C4-2B (cell line): ENCODE results near the gene KCND1.

Experiments used
- H3K27ac ChIP-seq: fragments of 450-650 bp; 2 replicates; pipeline ENCODE4 v1.5.1; 2017
- ZFX ChIP-seq: fragments of 450-650 bp; IDR thresholded peaks from 2 replicates; pipeline ENCODE4 v1.6.1; 2017
- TF ChIP-seq, protein P1 (sequence below): fragments of 450-650 bp; conservative IDR thresholded peaks from 2 replicates; pipeline ENCODE4 v1.5.1; 2017; ENCODE audit warnings: mild to moderate bottlenecking

Gene KCND1

DNA sequence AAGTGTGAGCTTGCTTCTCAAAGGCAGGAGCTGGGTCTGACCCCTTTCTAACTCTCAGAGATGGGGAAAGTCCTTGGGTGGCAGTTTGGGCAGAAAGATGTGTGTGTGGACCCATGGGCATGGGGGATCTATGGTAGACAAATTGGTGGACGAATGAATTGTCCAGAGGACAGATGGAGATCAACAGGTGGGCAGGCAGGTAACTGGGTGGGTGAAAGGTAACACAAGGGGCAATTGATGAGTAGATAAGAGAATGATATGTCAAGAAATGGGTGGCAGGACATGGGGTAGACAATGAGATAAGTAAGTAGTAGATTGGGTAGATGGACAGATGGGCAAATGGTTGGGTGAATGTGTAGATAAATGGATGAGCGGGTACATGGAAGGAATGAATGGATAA lies 2.9 kb upstream of the KCND1 start:
- TF ChIP-seq, protein P1, sequence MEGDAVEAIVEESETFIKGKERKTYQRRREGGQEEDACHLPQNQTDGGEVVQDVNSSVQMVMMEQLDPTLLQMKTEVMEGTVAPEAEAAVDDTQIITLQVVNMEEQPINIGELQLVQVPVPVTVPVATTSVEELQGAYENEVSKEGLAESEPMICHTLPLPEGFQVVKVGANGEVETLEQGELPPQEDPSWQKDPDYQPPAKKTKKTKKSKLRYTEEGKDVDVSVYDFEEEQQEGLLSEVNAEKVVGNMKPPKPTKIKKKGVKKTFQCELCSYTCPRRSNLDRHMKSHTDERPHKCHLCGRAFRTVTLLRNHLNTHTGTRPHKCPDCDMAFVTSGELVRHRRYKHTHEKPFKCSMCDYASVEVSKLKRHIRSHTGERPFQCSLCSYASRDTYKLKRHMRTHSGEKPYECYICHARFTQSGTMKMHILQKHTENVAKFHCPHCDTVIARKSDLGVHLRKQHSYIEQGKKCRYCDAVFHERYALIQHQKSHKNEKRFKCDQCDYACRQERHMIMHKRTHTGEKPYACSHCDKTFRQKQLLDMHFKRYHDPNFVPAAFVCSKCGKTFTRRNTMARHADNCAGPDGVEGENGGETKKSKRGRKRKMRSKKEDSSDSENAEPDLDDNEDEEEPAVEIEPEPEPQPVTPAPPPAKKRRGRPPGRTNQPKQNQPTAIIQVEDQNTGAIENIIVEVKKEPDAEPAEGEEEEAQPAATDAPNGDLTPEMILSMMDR: no peak
- TF ChIP-seq ZFX: no peak
- H3K27ac ChIP-seq: no peak overlapping the region

DNA sequence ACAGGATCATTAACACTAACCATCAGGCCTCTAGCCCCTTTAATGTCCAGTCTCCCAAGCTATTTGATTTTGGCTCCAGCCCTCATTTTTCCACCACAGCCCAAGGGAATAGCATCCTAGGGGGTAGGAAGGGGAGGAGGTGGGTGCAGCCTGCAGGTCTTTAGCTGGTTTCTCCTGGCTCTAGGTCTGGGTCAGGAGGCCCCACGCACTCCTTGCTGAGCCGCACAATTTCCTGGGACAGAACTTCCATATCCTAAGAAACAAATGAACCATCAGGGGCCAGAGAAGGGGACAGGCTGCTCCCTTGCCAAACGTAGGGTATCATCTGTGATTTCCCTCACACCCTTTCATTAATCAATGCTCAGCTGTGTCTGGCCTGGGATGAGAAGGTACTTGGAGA lies 2.4 kb upstream of the KCND1 start:
- no peak overlapping the region for H3K27ac ChIP-seq
- TF ChIP-seq, protein P1: no peak
- no peak for TF ChIP-seq ZFX

DNA sequence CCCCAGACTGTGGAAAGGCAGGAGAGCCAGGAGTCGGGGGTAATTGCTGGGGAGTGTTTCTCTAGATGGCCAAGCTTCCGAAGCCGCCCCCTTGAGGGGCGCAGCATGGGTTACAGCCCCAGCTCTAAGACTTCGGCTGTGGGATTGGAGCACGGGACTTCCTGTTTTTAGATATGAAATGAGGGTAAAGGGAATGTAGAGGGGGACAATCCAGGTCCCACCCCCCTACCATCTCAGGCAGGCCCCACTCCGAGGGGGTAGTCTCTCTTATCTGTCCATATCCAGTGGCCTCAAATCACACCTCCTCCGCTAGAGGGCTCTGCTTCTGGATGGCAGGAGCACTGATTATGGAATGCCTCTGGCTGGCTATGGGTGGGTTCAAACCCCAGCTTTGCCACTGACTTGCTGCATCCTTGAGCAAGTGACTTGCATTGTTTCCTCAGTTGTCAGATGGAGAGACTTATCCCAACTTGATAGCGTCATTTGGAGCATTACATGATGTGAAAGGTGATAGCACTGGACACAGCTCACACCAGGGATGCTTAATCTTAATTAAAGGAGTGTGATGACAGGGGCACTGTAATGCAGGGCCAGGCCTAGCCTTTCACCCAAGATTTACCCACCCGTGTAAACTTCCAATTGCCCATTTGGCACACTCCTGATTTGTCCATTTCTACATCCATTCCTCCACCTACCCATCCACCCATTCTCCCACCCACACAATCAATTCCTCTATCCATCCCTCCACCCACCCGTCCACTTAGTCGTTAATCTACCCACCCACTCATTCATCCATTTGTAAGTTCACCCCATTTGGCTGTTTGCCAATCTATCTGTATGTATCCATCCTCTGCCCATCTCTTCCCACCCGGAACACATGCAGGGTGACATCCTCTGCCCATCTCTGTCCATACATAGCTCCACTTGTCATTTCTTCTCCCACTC lies 848 bp upstream of the KCND1 start:
- H3K27ac ChIP-seq: no peak overlapping the region
- TF ChIP-seq, protein P1: peak; percentile 68
- no peak for TF ChIP-seq ZFX

DNA sequence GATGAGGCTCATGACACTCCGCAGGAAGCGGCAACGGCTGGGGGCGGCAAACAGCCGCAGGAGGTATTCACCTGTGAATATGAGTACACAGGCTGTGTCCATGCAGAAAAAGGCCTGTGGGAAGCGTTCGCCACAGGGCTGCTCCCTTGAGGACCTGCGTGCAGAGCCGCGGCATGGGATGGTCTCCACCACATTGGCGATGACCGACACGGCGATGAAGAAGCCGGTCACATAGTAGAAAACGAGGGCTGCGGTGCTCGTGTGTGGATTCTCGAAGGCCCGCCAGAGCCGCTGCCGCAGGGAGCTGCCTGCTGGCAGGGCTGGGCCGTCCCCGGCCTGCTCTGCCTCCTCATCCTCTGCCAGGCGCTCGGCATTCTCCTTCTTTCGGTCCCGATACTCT lies 2.2 kb downstream of the KCND1 start:
- TF ChIP-seq, protein P1: no peak
- no peak for TF ChIP-seq ZFX
- H3K27ac ChIP-seq: no peak overlapping the region

DNA sequence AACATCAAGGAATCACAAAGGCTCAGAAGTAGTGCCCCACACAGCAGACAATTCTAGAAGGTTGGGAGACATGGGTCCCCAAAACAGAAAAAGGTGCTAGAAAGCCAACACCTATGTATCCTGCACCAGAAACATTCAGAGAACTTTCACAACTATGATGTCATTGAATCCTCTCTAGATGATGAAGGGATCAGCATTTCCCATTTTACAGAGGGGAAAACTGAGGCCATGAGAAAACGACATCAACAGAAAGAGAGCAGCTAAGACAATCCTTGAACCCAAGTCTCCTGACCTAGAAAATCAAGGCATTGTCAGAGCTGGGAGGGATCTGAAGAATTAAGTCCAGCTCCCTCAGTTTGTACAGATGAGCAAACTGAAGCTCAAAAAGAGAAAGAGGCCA lies 3.3 kb downstream of the KCND1 start:
- no peak overlapping the region for H3K27ac ChIP-seq
- no peak for TF ChIP-seq ZFX
- TF ChIP-seq, protein P1: no peak

DNA sequence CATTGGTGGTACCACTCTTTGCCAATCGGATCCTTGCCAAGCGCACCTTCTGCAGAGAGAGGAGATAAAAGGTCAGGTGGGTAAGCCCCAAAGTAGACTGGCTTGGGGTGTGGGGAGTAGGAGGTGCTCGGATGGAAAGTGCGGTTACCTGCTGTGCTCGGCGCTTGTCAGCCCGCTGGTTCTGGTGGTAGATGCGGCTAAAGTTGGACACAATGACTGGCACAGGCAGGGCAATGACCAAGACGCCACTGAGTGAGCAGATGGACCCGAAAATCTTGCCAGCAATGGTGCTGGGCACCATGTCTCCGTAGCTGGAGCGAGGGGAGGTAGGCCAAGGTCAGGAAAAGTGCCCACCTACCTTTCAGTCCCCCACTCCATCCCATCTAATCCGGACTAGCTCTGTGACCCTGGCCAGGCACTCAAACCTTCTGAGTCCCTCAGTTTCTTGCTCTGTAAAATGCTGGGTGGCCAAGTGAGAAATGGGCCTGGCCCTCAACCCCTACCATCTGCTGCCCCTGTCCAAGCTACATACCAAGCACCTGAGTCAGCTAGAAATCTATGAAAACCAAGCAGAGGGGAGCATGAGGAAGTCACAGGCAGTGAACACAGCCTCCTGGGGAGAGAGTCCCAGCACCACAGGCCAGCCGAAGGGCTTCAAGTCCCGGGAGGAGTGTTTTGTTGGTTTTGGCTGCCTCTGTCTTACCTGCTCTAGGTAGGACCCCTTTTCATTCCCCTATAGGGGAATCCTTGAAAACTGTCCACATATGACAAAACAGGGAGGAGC lies 4.7 kb downstream of the KCND1 start:
- TF ChIP-seq, protein P1: no peak
- no peak for TF ChIP-seq ZFX
- no peak overlapping the region for H3K27ac ChIP-seq

DNA sequence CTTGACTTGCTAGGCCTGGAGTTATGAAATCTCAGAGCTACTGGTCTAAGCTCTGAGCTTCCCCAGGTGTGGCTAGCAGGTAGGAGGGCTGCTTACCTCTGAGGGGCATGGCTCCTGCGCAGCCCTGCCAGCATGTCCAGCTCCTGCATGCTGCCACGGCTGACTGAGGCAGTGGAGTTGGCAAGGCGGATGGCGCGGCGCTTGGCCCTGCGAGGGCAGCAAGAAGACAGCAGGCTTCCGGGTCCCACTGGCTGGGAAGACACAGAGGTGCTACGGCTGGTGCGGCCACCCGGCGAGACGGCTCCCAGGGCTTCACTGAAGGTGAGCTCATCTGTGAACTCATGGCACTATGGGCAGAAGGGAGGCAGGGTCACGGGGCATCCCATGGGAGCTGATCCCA lies 5.7 kb downstream of the KCND1 start:
- H3K27ac ChIP-seq: no peak overlapping the region

More for the DNA sequence above, 5.7 kb downstream of the KCND1 start:
- no peak for TF ChIP-seq ZFX
- TF ChIP-seq, protein P1: no peak
